ENCODE measurements around the gene SMIM29.

Gene SMIM29

GRCh38 chr6:34223956-34224940, 24.6 kb downstream of the SMIM29 start:
- peak; percentile 95 for DNase-seq

DNA sequence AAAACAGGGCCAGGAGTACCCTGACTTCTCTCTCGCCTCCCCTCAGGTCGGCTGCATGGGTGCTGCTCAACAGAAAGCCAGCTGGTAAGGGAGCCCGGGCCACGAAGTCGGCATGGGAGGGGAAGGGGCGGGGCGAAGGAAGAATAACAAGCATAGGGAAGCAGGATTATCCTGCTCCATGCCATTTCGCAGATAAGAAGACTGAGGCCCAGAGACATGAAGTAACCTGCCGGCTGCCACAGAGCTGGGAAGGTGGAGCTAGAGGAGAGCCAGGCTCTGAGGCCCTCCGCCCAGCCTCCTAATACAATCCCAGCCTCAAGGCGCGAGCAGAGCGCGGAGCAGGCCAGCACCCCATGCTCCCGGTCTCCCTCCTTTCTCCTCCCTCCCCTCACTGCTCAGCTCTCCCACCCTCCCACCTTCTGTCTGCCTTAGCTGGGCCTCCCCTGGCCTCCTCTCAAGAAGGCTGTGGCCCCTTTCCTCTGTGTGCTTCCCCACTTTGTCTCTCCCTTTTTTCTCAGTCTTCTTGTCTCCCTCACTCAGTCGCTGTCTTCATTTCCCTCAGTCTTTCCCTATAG, 25.3 kb downstream of the SMIM29 start:
- DNase-seq, result no peak

DNA sequence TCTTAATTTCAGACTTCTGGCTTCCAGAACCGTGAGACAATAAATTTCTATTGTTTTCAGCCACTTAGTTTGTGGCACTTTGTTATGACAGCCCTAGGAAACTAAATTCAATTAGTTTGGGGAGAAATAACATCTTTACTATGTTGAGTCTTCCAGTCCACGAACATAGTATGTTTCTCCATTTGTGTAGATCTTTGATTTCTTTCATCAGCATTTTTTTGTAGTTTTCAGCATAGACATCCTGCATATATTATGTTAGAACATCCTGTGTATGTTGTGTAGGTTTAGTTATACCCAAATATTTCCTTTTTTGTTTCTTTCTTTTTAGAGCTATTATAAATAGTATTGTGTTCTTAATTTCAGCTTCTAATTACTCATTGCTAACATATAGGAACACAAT, 30.1 kb downstream of the SMIM29 start:
- DNase-seq, result no peak

GRCh38 chr6:34213772-34214171, 35.0 kb downstream of the SMIM29 start:
- no peak for DNase-seq

- DNase-seq, result no peak
These were observed 40.9 kb downstream of the SMIM29 start for GRCh38 chr6:34207695-34208443.

DNA sequence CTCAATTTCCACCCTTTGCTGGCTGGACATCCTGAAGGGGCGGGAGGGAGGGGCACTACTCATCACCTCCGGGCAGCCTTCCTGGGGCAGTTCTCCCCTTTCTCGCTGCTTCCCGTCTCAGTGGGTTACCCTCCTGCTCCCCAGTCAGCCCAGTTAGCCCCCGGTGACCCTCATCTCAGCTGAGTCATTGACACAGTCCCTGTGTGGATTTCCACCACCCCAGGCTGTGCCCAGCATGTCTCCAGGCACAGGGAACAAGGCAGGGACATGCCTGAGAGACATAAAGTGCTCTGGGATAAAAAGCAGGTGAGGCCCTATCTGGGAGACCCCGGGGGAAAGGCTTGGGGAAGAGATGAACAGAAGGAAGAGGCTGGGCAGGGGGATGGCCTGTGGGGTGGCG, 42.1 kb downstream of the SMIM29 start:
- DNase-seq, result no peak

DNA sequence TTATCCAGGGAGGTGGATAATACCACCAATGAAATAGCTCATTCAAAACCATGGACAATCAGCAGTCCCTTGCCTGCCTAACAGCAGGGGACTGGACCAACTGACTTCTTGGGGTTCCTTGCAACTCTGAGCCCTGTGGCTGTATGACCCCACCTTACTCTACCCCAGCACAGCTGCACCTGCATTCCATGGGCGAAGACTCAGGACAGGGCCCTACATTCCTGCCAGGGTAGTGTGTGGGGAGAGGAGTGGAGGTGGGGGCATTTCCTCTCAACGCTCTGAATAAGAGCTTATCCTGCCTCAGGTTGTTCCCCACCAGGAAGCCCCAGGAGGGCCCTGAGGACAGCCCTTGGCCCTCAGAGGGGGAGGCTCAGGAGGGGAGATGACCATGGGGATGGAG, 42.9 kb downstream of the SMIM29 start:
- no peak for DNase-seq

- DNase-seq, result no peak
These were observed 43.3 kb downstream of the SMIM29 start for GRCh38 chr6:34205466-34205865.

DNA sequence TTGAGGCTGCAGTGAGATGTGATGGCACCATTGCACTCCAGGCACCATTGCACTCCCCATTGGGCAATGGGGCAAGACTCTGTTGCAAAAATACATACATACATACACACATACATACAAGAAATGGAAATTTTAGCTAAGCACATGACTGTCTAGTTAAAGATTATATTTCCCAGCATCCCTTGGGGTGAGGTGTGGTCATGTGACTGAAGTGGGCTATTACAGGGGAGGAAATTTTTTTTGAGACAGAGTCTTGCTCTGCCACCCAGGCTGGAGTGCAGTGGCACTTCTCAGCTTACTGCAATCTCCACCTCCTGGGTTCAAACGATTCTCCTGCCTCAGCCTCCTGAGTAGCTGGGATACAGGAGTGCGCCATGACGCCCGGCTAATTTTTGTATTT, 44.1 kb downstream of the SMIM29 start:
- no peak for DNase-seq

GRCh38 chr6:34202329-34203201, 46.2 kb downstream of the SMIM29 start:
- DNase-seq, result no peak

- DNase-seq, result no peak
These were observed 47.2 kb downstream of the SMIM29 start for GRCh38 chr6:34201455-34202107.

DNA sequence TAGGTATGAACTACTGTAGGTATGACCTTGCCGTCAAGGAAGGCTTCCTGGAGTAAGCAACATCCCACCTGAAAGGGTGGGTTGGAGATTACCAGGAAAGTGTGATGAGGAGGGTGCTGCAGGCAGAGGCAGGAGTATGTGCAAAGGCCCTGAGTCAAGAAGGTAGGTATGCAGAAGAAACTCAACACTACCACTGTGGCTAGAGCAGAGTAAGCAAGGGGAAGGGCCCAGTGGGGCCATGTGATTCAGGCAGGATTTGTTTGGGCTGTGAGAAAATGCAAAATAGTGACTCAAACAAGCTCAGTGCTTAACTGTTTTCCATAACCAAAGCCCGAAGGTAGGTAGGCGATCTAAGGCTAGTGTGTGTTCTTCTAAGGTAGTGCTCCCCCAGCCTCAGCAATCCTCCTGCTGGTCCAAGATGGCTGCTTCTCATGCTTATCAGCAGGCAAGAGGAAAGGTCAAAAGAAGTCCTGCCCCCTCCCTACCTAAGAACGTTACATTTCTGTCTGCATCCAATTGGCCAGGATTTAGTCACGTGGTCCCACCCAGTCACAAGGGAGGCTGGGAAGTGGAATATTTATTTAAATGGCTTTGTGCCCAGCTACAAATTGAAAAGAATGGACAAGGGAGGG, 48.4 kb downstream of the SMIM29 start:
- DNase-seq, result no peak

GRCh38 chr6:34196833-34197195, 52.0 kb downstream of the SMIM29 start:
- no peak for DNase-seq

Measured in stimulated activated CD4-positive, alpha-beta T cell treated with anti-CD3 and anti-CD28 coated beads, Interleukin-4, amount 100 ng/mL, for 1 hour (primary cell).